Fibroblast of villous mesenchyme (primary cell): ENCODE results near the gene DNAJC4. TPM values are rescaled to one million over a fixed set of nuclear protein-coding genes. Genes with fewer than 3 reads are reported as not detected.
"Not testable (repeated sequence)": the region's sequence is repeated elsewhere in the genome, so short reads cannot be mapped to it uniquely, and the experiment has no call there.

Experiments used
- DNase-seq: peaks from one replicate; pipeline ENCODE4 v3.0.0-alpha.2; 2010; ENCODE audit warnings: low read depth
- H3K4me3 ChIP-seq: 2 replicates; pipeline ENCODE4 v1.5.1; 2011; ENCODE audit warnings: low read depth, mild to moderate bottlenecking, low read length
- total RNA-seq: library from RNA; depleted of rRNA; stranded (reverse); fragments of >200 nt; gene quantifications from 2 replicates; pipeline ENCODE4 v1.2.3, GENCODE V29; 2012
- TF ChIP-seq, protein P1 (sequence below): IDR thresholded peaks from 2 replicates; pipeline ENCODE4 v1.5.1; 2012; ENCODE audit warnings: low read depth, mild to moderate bottlenecking, low read length; ENCODE audit not compliant: insufficient read depth

Gene DNAJC4
- total RNA-seq, 1 donor = 6.5 TPM

DNA sequence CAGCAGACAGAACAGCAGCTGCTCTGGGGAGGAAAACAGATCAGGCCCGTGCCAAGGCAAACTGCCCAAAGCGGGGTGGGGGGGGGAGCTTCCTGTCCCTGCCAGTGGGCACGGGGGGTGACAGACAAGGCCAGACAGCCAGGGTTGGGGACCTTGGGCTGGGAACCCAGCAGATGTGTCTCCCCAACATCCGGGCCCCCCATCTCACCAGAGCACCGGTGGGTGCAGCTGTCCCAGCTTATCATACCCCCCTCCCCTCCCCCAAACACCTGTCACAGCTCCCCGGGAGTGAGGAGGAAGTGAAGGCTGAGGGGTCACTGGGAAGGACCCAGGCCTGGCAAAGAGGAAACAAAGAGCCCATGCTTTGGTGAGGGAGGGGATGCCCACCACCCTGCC lies 15.1 kb downstream of the DNAJC4 start:
- TF ChIP-seq, protein P1, sequence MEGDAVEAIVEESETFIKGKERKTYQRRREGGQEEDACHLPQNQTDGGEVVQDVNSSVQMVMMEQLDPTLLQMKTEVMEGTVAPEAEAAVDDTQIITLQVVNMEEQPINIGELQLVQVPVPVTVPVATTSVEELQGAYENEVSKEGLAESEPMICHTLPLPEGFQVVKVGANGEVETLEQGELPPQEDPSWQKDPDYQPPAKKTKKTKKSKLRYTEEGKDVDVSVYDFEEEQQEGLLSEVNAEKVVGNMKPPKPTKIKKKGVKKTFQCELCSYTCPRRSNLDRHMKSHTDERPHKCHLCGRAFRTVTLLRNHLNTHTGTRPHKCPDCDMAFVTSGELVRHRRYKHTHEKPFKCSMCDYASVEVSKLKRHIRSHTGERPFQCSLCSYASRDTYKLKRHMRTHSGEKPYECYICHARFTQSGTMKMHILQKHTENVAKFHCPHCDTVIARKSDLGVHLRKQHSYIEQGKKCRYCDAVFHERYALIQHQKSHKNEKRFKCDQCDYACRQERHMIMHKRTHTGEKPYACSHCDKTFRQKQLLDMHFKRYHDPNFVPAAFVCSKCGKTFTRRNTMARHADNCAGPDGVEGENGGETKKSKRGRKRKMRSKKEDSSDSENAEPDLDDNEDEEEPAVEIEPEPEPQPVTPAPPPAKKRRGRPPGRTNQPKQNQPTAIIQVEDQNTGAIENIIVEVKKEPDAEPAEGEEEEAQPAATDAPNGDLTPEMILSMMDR = no peak
- peak overlapping the region; percentile 82 for H3K4me3 ChIP-seq
- no peak for DNase-seq

DNA sequence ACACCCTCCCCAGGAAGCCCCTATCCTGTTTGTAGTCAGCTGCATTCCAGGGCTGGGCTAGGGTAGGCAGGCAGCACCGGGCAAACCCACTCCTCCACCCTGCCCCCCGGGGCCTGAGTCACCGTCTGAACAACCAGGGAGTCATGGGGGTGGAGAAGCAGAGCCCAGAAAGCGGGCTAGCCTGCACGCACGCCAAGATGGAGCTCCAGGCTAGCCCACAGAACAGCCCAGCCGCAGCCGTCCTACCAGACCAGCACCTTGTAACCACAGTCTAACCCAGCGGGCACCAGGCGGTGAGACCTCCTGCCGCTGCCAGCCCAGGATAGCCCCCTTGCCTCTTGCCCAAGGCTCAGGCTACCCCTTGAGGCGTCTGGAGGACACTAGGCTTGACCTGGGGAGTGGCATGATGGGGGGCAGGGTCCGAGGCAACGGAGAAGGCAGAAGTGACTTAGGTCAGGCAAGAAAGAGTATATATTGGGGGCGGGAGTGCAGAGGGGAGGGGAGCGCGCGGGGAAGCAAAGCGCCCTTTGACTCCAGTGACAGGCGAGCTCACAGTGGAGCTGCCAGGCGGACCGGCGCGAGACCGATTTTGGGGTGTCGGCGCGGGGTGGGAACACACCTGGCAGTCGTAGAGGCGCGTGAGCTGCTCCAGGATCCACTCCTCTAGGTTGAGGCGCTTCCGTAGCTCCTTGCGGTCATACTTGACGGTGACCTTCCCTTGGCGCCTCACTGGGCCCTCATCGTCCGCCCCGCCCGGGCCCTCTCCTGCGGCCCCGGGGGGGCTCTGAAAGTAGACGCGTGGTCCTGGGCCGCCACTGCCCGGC lies 15.7 kb downstream of the DNAJC4 start:
- TF ChIP-seq, protein P1 = no peak
- peak overlapping the region; percentile 82 for H3K4me3 ChIP-seq
- peak; percentile 71 for DNase-seq

DNA sequence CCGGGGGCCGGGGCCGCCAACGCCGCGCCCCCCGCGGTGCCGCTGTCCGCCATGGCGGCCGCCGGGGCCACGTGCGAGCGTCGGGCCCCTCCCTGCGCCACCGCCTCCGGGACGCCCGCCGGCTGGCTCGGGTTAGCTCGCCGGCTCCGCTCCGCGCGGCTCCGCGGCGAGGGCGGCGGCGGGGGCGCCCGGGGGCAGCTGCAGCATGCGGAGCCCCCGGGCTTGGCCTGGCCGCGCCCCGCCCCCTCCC lies 16.2 kb downstream of the DNAJC4 start:
- H3K4me3 ChIP-seq = peak overlapping the region; percentile 82
- DNase-seq = not testable (repeated sequence)

DNA sequence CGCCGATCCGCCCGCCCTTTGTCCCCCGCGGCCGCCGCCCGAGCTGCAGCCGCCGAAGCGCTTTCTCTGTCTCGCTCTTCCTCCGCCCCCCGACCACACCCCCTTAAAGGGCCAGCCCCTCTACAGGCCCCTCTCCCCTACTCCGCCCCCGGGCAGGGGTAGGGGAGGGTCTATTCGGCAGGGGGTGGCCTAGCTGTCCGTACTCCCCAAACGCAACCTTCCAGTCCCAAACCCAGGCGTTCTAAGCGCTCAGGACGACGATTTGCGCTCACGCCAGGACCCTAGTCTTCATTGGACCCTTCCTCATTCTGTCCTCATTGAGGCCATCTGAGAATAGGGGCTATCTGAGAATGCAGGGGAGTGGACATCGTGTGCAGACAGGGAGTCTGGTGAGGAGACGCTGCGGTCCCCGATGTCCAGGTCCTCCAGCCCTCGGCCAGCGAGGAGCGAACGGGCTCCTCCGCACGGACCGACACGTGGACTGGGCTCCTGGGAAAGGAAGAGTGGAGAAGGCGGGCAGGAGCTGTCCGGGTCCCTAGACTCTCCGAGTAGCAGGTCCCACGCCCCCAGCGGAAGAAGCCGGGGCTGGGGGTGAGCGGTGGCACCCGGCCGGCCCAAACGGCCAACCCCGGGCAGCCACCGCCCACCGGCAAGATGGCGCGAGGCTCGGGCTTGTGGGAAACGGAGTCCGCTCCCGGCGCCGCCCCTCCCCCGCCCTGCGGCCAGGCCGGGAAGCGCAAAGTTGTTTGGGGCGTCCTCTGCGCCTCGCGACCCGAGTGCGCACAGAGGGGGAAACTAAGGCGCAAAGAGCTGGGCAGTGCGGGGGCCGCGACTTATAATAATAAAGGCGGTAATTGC lies 16.8 kb downstream of the DNAJC4 start, which contains the start of gene PPP1R14B:
TSS of gene PPP1R14B (minus strand) at position 73 of the 858 bp plus-strand sequence. CDS start 270 bp downstream, outside the sequence.
- TF ChIP-seq, protein P1 = no peak
- peak; percentile 83 for DNase-seq
- H3K4me3 ChIP-seq = peak within 1 kb of the TSS; percentile 82

DNA sequence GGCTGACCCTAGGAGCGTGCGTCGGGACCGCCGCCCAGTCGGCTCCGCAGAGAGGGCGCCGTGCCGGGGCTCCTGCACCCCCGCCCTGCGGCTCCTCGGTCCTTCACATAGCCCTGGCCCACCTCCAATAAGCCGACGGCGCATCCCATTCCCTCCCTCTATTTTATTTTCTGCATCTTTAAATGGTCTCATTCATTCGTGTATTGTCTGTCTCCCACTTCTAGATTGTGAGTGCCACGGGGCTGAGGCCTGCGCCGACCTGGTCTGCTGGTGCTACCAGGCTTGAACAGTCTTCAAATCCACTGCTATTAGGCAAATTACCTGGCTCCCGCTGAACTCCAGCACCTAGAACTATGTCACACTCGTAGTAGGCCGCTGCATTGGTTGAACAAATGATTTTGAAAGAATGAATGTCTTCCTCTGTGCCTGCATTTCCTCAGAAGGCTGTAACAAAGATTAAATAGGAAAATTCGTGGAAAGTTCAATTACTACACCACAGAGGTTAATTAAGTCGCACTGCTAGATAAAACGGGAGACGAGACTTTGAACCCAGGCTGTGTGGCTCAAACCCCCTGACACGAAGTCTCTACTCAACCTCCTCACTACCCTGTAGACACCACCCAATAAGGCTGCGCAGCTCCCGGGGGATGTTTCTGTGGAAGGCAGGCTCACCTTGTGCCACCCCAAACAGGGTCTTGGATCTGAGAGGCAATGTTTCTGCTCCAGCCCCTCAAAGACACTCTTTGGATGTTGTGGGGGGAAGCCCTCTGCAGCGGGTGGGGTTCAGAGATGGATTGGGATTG lies 17.6 kb downstream of the DNAJC4 start:
- H3K4me3 ChIP-seq = peak overlapping the region; percentile 73
- no peak for DNase-seq
- TF ChIP-seq, protein P1 = no peak

DNA sequence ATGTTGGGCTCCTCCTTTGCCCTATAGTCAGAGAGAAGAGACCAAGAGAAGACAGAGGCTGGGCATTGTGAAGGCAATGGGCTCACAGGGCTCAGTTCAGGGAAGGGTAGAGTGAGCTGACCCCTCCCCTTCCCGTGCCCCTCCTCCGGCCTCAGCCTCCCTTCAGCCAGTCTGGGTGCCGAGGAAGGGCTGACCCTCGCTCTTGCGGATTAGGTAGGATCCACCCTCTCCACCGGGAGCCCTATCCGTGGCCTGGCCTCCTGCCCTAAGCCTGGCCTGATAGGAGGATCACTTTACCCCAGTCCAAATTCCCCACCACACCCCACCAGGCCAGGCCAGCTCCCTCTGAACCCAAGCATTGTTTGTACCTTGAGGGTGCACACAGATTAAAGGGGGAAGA lies 18.2 kb downstream of the DNAJC4 start:
- TF ChIP-seq, protein P1 = no peak
- no peak for DNase-seq
- H3K4me3 ChIP-seq = no peak overlapping the region
